Measurements from ENCODE around the gene TRPM3.
"Not testable (repeated sequence)": the region's sequence is repeated elsewhere in the genome, so short reads cannot be mapped to it uniquely, and the experiment has no call there.

TRPM3 gene

GRCh38 chr9:70706797-70707196 is 414.6 kb downstream of the TRPM3 start:
- DNase-seq, result not testable (repeated sequence)

- no peak for DNase-seq
Measured at GRCh38 chr9:70701163-70701562, 420.3 kb downstream of the TRPM3 start.

- no peak for DNase-seq
Measured at GRCh38 chr9:70696694-70697335, 424.6 kb downstream of the TRPM3 start.

GRCh38 chr9:70694758-70695157 is 426.7 kb downstream of the TRPM3 start:
- DNase-seq, result no peak

- DNase-seq, result no peak
Measured at GRCh38 chr9:70693186-70693585, 428.2 kb downstream of the TRPM3 start.

GRCh38 chr9:70692431-70692830 is 429.0 kb downstream of the TRPM3 start:
- DNase-seq, result no peak

- no peak for DNase-seq
Measured at GRCh38 chr9:70688704-70689103, 432.7 kb downstream of the TRPM3 start.

GRCh38 chr9:70683841-70684240 is 437.6 kb downstream of the TRPM3 start:
- no peak for DNase-seq

GRCh38 chr9:70682298-70682697 is 439.1 kb downstream of the TRPM3 start:
- DNase-seq, result no peak

GRCh38 chr9:70679845-70680244 is 441.6 kb downstream of the TRPM3 start:
- no peak for DNase-seq

- no peak for DNase-seq
Measured at GRCh38 chr9:70678153-70678552, 443.3 kb downstream of the TRPM3 start.

- DNase-seq, result no peak
Measured at GRCh38 chr9:70677055-70677735, 444.2 kb downstream of the TRPM3 start.

- DNase-seq, result no peak
Measured at GRCh38 chr9:70675868-70676370, 445.5 kb downstream of the TRPM3 start.

- no peak for DNase-seq
Measured at GRCh38 chr9:70673844-70674243, 447.6 kb downstream of the TRPM3 start.

- DNase-seq, result no peak
Measured at GRCh38 chr9:70672161-70672649, 449.2 kb downstream of the TRPM3 start.

GRCh38 chr9:70668751-70669150 is 452.7 kb downstream of the TRPM3 start:
- no peak for DNase-seq

GRCh38 chr9:70658765-70659164 is 462.7 kb downstream of the TRPM3 start:
- no peak for DNase-seq

- no peak for DNase-seq
Measured at GRCh38 chr9:70656281-70656680, 465.1 kb downstream of the TRPM3 start.

- no peak for DNase-seq
Measured at GRCh38 chr9:70654144-70654543, 467.3 kb downstream of the TRPM3 start.

- DNase-seq, result not testable (repeated sequence)
Measured at GRCh38 chr9:70644627-70645026, 476.8 kb downstream of the TRPM3 start.

- DNase-seq, result no peak
Measured at GRCh38 chr9:70642341-70642740, 479.1 kb downstream of the TRPM3 start.

GRCh38 chr9:70641631-70642030 is 479.8 kb downstream of the TRPM3 start:
- DNase-seq, result no peak

- DNase-seq, result no peak
Measured at GRCh38 chr9:70641031-70641430, 480.4 kb downstream of the TRPM3 start.

Data from NCI-H526 (cell line).